HEK293 (cell line): ENCODE data around the gene PKN1.

Source experiments
- CTCF ChIA-PET: fragments of 350-600 bp; formaldehyde crosslinking; extraction: SDS; loops from one replicate; lab custom pipeline; 2021; ENCODE audit warnings: antibody characterized with exemption; lab: Yijun Ruan, JAX
- POLR2A ChIA-PET: fragments of 300-600 bp; formaldehyde crosslinking; extraction: SDS; loops from one replicate; lab custom pipeline; 2020; ENCODE audit warnings: antibody characterized with exemption, inconsistent platforms; lab: Yijun Ruan, JAX
- H3K27ac ChIP-seq: fragments of 200-500 bp; sonication (Bioruptor generic); 2 replicates; pipeline ENCODE4 v1.5.1; 2014; ENCODE audit warnings: low read depth, low read length, control low read depth, inconsistent platforms; ENCODE audit errors: extremely low read depth
- H3K36me3 ChIP-seq, 2 experiments: fragments of 200-500 bp in 1 of 2; sonication (Bioruptor generic) in 1 of 2; 1 replicate in 1 of 2; 2 replicates in 1 of 2; pipeline ENCODE4 v1.5.1; 2014 to 2017; ENCODE audit warnings: inconsistent platforms in 2 of 2, low read length in 2 of 2; ENCODE audit not compliant: control insufficient read depth in 2 of 2, insufficient read depth in 1 of 2
- H3K4me1 ChIP-seq: fragments of 200-500 bp; sonication (Bioruptor generic); 2 replicates; pipeline ENCODE4 v1.5.1; 2014; ENCODE audit warnings: mild to moderate bottlenecking, low read length, inconsistent platforms; ENCODE audit not compliant: control insufficient read depth, insufficient read depth
- H3K4me3 ChIP-seq: 2 replicates; pipeline ENCODE4 v1.5.1; 2011; ENCODE audit warnings: low read depth, mild to moderate bottlenecking, control low read depth, low read length, moderate library complexity
- H3K9me3 ChIP-seq: fragments of 200-500 bp; sonication (Bioruptor generic); 2 replicates; pipeline ENCODE4 v1.5.1; 2014; ENCODE audit warnings: low read depth, low read length, inconsistent platforms; ENCODE audit not compliant: control insufficient read depth, insufficient read depth
- HIC1 ChIP-seq: fragments of 450-650 bp; formaldehyde crosslinking; IDR thresholded peaks from 2 replicates; pipeline ENCODE4 v1.5.1; 2016; ENCODE audit warnings: missing biosample characterization, missing genetic modification characterization
- INSM2 ChIP-seq: fragments of 450-650 bp; formaldehyde crosslinking; IDR thresholded peaks from 2 replicates; pipeline ENCODE4 v1.5.1; 2016; ENCODE audit warnings: missing biosample characterization, missing genetic modification characterization
- PATZ1 ChIP-seq: fragments of 450-650 bp; formaldehyde crosslinking; IDR thresholded peaks from 2 replicates; pipeline ENCODE4 v1.5.1; 2016; ENCODE audit warnings: missing biosample characterization, missing genetic modification characterization
- PRDM4 ChIP-seq: fragments of 450-650 bp; formaldehyde crosslinking; IDR thresholded peaks from 2 replicates; pipeline ENCODE4 v1.5.1; 2017; ENCODE audit warnings: missing biosample characterization, missing genetic modification characterization
- RBAK ChIP-seq: fragments of 450-650 bp; formaldehyde crosslinking; IDR thresholded peaks from 2 replicates; pipeline ENCODE4 v1.5.1; 2016; ENCODE audit warnings: missing biosample characterization, missing genetic modification characterization
- REPIN1 ChIP-seq: fragments of 450-650 bp; formaldehyde crosslinking; IDR thresholded peaks from 2 replicates; pipeline ENCODE4 v1.5.1; 2017; ENCODE audit warnings: missing biosample characterization, missing genetic modification characterization, low read depth
- ZBTB20 ChIP-seq: fragments of 450-650 bp; formaldehyde crosslinking; IDR thresholded peaks from 2 replicates; pipeline ENCODE4 v1.5.1; 2016; ENCODE audit warnings: missing biosample characterization, missing genetic modification characterization
- ZFP37 ChIP-seq: fragments of 450-650 bp; formaldehyde crosslinking; IDR thresholded peaks from 2 replicates; pipeline ENCODE4 v1.5.1; 2016; ENCODE audit warnings: missing biosample characterization, missing genetic modification characterization
- ZNF202 ChIP-seq: fragments of 450-650 bp; formaldehyde crosslinking; IDR thresholded peaks from 2 replicates; pipeline ENCODE4 v1.5.1; 2016; ENCODE audit warnings: missing biosample characterization, missing genetic modification characterization, borderline replicate concordance
- ZNF239 ChIP-seq: fragments of 450-650 bp; formaldehyde crosslinking; IDR thresholded peaks from 2 replicates; pipeline ENCODE4 v1.5.1; 2016; ENCODE audit warnings: missing biosample characterization, missing genetic modification characterization
- ZNF366 ChIP-seq: fragments of 450-650 bp; formaldehyde crosslinking; conservative IDR thresholded peaks from 2 replicates; pipeline ENCODE4 v1.5.1; 2016; ENCODE audit warnings: missing biosample characterization, missing genetic modification characterization
- ZNF518A ChIP-seq: fragments of 450-650 bp; formaldehyde crosslinking; conservative IDR thresholded peaks from 2 replicates; pipeline ENCODE4 v1.5.1; 2016; ENCODE audit warnings: low read depth, missing biosample characterization, missing genetic modification characterization
- ZNF521 ChIP-seq: fragments of 450-650 bp; formaldehyde crosslinking; IDR thresholded peaks from 2 replicates; pipeline ENCODE4 v1.5.1; 2017; ENCODE audit warnings: missing biosample characterization, mild to moderate bottlenecking, missing genetic modification characterization
- ZNF677 ChIP-seq: fragments of 450-650 bp; IDR thresholded peaks from 2 replicates; pipeline ENCODE4 v1.5.0; 2018; ENCODE audit warnings: missing biosample characterization, mild to moderate bottlenecking, missing genetic modification characterization, moderate library complexity
- ZNF747 ChIP-seq: fragments of 450-650 bp; formaldehyde crosslinking; IDR thresholded peaks from 2 replicates; pipeline ENCODE4 v1.5.1; 2016; ENCODE audit warnings: missing biosample characterization, missing genetic modification characterization
- ZNF830 ChIP-seq: fragments of 450-650 bp; IDR thresholded peaks from 2 replicates; pipeline ENCODE4 v1.5.0; 2018; ENCODE audit warnings: missing biosample characterization, missing genetic modification characterization, low read depth, mild to moderate bottlenecking, moderate library complexity
- ZNF837 ChIP-seq: fragments of 450-650 bp; formaldehyde crosslinking; IDR thresholded peaks from 2 replicates; pipeline ENCODE4 v1.5.1; 2016; ENCODE audit warnings: missing biosample characterization, missing genetic modification characterization
- ZNF843 ChIP-seq: fragments of 450-650 bp; formaldehyde crosslinking; IDR thresholded peaks from 2 replicates; pipeline ENCODE4 v1.5.1; 2016; ENCODE audit warnings: missing biosample characterization, missing genetic modification characterization
- ZSCAN18 ChIP-seq: fragments of 450-650 bp; formaldehyde crosslinking; IDR thresholded peaks from 2 replicates; pipeline ENCODE4 v1.5.1; 2016; ENCODE audit warnings: missing biosample characterization, missing genetic modification characterization

The PKN1 gene

GRCh38 chr19:14449321-14449720 is 16.2 kb downstream of the PKN1 start:
- ChIA-PET CTCF (no interaction called here), POLR2A (no interaction called here)
- Histone ChIP-seq H3K4me1 (no peaks in the 10 kb centered on the region), H3K4me3 (no peak overlapping the region), H3K9me3 (no peaks in the 10 kb centered on the region), H3K36me3 (peaks cover 40 to 81% of the 10 kb centered on the region in 2 experiments), H3K27ac (no peak overlapping the region)
- TF ChIP-seq ZBTB20 (tag by site-specific recombination) (no peak), HIC1 (no peak), REPIN1 (tag by site-specific recombination) (no peak), ZNF747 (tag by site-specific recombination) (no peak), ZNF366 (tag by site-specific recombination) (no peak), ZNF518A (tag by site-specific recombination) (no peak), ZNF843 (tag by site-specific recombination) (no peak), ZNF830 (tag by site-specific recombination) (no peak), ZNF202 (tag by site-specific recombination) (no peak), ZFP37 (tag by site-specific recombination) (no peak), ZNF521 (tag by site-specific recombination) (no peak), PRDM4 (no peak), RBAK (tag by site-specific recombination) (no peak), ZNF837 (tag by site-specific recombination) (no peak)

GRCh38 chr19:14450168-14450874 is 17.2 kb downstream of the PKN1 start:
- Histone ChIP-seq H3K9me3 (no peaks in the 10 kb centered on the region), H3K4me1 (no peaks in the 10 kb centered on the region), H3K4me3 (no peak overlapping the region), H3K27ac (no peak overlapping the region), H3K36me3 (peaks cover 34 to 80% of the 10 kb centered on the region in 2 experiments)
- ChIA-PET CTCF (interaction anchor here (0.6 kb wide), 1 partner anchor 838 kb away, joined by 3 read pairs; no protein-coding TSS in a partner anchor), POLR2A (interaction anchor here (1.3 kb wide), 1 partner anchor 68 kb away, joined by 5 read pairs; the partner anchor contains the start of gene DNAJB1)
- TF ChIP-seq ZSCAN18 (tag by site-specific recombination) (no peak), ZNF239 (no peak), PATZ1 (0 out of 2 replicates have a peak, but pooled peaks have one; percentile 17), INSM2 (tag by site-specific recombination) (no peak), ZNF677 (tag by site-specific recombination) (no peak)
